Tibial artery (tissue), 4 donors: ENCODE measurements around the gene TMEM97.
"Not testable (repeated sequence)": the region's sequence is repeated elsewhere in the genome, so short reads cannot be mapped to it uniquely, and the experiment has no call there.

Experiments used
- DNase-seq, 2 donors: peaks; one replicate each; pipeline ENCODE4 v3.0.0-alpha.2; 2019
- H3K27ac ChIP-seq, 2 donors: fragments of 200-600 bp; sonication (generic) in 1 of 2; 1 replicate in 1 of 2; 2 replicates in 1 of 2; pipeline ENCODE4 v1.5.1; 2018 to 2019; ENCODE audit warnings: mild to moderate bottlenecking in 1 of 2
- H3K27me3 ChIP-seq, 2 donors: fragments of 200-600 bp; sonication (generic) in 1 of 2; one replicate each; pipeline versions ENCODE4 v1.5.1 to v1.6.0; 2016 to 2019
- H3K36me3 ChIP-seq, 3 donors: fragments of 200-600 bp; sonication (generic) in 2 of 3; one replicate each; pipeline ENCODE4 v1.5.1; 2016 to 2019; ENCODE audit warnings: mild to moderate bottlenecking in 2 of 3
- H3K4me1 ChIP-seq, 4 donors: fragments of 200-600 bp; sonication (generic) in 2 of 4; 1 replicate in 3 of 4; 2 replicates in 1 of 4; pipeline ENCODE4 v1.5.1; 2016 to 2019
- H3K4me3 ChIP-seq, 2 donors: fragments of 200-600 bp; sonication (generic) in 1 of 2; 1 replicate in 1 of 2; 2 replicates in 1 of 2; pipeline ENCODE4 v1.5.1; 2018 to 2019; ENCODE audit warnings: mild to moderate bottlenecking in 2 of 2
- H3K9me3 ChIP-seq, 3 donors: fragments of 200-600 bp; sonication (generic) in 1 of 3; one replicate each; pipeline ENCODE4 v1.5.1; 2016 to 2019
- intact Hi-C: fragments of 100-400 bp; cut with DNase I; formaldehyde crosslinking; loops from one replicate; pipeline ENCODE4 v1.15.0; 2023; ENCODE audit warnings: low total_unique reads
- TF ChIP-seq, protein P1 (sequence below), 2 experiments: fragments of 200-600 bp in 1 of 2; fragments of 450-650 bp in 1 of 2; IDR thresholded peaks; one replicate each; pipeline ENCODE4 v1.5.1; 2017 to 2019; ENCODE audit warnings: antibody characterized with exemption in 2 of 2, mild to moderate bottlenecking in 1 of 2, moderate library complexity in 1 of 2

Gene TMEM97

DNA sequence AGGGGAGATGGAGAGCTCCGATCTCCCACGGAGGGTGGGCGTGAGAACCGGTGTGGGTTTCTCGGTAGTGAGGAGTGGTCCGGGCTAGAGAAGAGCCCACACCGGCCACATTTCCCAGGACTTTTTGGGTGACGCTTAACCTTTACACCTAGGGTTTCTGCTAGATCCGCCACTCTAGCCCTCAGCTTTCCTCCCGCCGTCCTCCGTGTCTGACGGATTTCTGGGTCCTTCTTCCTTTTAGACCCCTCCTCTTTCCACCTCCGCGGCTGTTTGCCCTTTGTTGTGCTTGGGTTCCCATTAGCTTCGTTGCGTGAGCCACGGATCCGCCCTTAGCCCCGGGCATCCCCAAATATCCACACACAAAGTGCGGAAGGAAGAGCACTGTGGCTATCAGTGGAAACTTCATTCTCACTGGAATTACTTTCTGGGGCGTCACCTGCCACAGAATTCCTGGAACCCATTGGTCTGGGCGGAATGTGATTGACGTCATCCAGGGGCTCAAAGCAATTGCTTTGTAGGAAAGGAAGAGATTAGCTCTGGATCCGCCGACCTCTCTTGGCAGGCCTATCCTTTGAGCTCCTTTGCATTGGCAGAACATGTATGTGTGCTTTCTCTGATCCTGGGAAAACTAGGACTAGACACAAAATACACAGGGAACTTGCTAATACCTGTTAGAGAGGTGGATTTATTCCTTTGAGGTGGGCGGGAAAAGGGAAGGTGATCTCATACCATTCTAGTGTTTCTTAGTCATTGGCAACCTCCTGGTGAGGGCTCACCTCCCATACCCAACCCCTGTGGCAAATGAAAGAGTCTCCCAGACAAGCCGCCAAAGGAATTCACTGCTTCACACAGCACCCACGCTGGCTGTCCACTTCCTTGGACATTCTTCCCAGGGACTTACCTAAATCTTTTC, 17.2 kb downstream of the TMEM97 start:
- Histone ChIP-seq H3K4me1 (peaks cover 0 to 48% (median 41%) of the 10 kb centered on the region in 4 donors), H3K36me3 (peaks cover 22 to 33% (median 24%) of the 10 kb centered on the region in 3 donors), H3K4me3 (peak overlapping the region; percentile 68 to 89), H3K9me3 (no peaks in the 10 kb centered on the region), H3K27me3 (no peaks in the 10 kb centered on the region), H3K27ac (peak overlapping the region; percentile 92 to 94)
- TF ChIP-seq, protein P1, sequence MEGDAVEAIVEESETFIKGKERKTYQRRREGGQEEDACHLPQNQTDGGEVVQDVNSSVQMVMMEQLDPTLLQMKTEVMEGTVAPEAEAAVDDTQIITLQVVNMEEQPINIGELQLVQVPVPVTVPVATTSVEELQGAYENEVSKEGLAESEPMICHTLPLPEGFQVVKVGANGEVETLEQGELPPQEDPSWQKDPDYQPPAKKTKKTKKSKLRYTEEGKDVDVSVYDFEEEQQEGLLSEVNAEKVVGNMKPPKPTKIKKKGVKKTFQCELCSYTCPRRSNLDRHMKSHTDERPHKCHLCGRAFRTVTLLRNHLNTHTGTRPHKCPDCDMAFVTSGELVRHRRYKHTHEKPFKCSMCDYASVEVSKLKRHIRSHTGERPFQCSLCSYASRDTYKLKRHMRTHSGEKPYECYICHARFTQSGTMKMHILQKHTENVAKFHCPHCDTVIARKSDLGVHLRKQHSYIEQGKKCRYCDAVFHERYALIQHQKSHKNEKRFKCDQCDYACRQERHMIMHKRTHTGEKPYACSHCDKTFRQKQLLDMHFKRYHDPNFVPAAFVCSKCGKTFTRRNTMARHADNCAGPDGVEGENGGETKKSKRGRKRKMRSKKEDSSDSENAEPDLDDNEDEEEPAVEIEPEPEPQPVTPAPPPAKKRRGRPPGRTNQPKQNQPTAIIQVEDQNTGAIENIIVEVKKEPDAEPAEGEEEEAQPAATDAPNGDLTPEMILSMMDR (IDR thresholded peaks at IDR 0.05) = no peak
- peak in 1 of 2 donors; percentile 34 for DNase-seq
- intact Hi-C loops = loop anchor here (5.0 to 10.0 kb wide), 3 partner anchors 291 to 959 kb away; partner anchors contain the start of genes NLK, NUFIP2 and PHF12

DNA sequence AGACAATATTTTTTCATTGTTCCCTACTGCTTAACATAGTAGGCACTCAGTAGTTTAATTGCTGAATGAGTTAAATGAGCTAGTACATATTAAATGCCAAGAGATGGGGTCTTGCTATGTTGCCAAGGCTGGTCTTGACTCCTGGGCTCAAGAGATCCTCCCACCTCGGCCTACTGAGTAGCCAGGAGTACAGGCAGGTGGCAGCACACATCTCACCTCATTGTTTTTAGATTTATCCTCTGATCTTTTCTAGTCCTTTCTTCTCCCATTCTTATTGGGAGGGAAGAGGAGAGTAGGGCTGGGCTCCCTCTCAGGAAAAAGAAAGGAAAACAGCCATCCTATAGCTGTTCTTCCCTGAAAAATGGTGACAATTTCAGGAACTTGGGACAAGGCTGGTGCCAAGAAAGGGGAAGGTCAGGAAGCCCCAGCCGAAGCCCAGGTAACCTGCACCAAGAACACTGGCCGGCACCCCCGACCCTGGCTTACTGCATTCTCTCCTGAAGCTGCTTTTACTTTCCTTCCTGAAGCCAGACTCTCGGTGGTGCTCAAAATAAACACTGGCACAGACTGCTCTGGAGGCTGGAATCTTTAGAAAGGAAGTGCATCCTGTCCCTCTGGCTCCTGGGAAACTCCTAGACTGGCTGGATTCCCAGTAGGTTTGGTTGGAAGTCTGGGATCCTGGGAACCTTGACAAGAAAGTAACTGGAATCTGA, 19.2 kb downstream of the TMEM97 start:
- Histone ChIP-seq H3K27me3 (no peaks in the 10 kb centered on the region), H3K4me1 (peaks cover 0 to 45% (median 40%) of the 10 kb centered on the region in 4 donors), H3K4me3 (no peak overlapping the region), H3K27ac (peak overlapping the region in 1 of 2 donors; percentile 14), H3K9me3 (no peaks in the 10 kb centered on the region), H3K36me3 (peaks cover 31 to 42% (median 39%) of the 10 kb centered on the region in 3 donors)
- intact Hi-C loops = loop anchor here (5.0 to 10.0 kb wide), 3 partner anchors 293 to 957 kb away; partner anchors contain the start of genes NLK, NUFIP2 and PHF12
- TF ChIP-seq, protein P1 (IDR thresholded peaks at IDR 0.05) = no peak
- no peak for DNase-seq

DNA sequence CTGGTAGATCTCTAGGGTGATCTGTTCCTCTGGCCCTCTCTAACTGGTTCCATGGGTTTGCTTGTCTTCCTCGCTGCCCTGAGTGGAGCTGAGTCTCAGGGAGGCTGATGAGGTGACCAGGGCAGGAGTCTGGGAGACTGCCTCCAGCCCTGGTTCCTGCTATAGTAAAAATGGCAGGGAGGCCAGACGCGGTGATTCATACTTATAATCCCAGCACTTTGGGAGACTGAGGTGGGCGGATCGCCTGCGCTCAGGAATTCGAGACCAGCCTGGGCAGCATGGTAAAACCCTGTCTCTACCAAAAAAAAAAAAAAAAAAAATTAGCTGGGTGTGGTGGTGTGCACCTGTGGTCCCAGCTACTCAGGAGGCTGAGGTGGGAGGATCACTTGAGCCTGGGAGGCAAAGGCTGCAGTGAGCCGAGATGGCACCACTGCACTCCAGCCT, 19.8 kb downstream of the TMEM97 start:
- not testable (repeated sequence) for H3K9me3 ChIP-seq, H3K4me3 ChIP-seq, H3K27ac ChIP-seq, H3K27me3 ChIP-seq, DNase-seq
- intact Hi-C loops = loop anchor here (5.0 to 10.0 kb wide), 3 partner anchors 294 to 956 kb away; partner anchors contain the start of genes NLK, NUFIP2 and PHF12
- H3K36me3 ChIP-seq = peaks cover 31 to 47% (median 43%) of the 10 kb centered on the region in 3 donors
- peaks cover 0 to 41% (median 35%) of the 10 kb centered on the region in 4 donors for H3K4me1 ChIP-seq

DNA sequence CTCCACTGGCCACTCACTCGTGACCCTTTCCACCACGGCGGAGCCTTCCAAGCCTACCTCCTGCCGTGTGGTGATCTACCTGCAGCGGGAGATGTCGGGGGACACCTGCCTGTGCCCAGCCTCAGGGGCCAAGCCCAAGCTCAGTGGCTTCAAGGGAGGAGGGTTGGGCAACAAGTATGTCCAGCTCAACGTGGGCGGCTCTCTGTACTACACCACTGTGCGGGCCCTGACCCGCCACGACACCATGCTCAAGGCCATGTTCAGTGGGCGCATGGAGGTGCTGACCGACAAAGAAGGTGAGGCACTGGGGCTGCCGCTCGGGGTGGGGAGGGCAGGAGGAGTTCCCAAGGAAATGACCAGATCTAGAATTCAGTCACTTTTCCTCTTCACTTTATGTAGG, 20.4 kb downstream of the TMEM97 start:
- intact Hi-C loops = loop anchor here (5.0 to 10.0 kb wide), 3 partner anchors 295 to 955 kb away; partner anchors contain the start of genes NLK, NUFIP2 and PHF12
- no peak for DNase-seq
- TF ChIP-seq, protein P1 (IDR thresholded peaks at IDR 0.05) = no peak
- H3K9me3 ChIP-seq = no peaks in the 10 kb centered on the region
- no peak overlapping the region for H3K27ac ChIP-seq
- H3K27me3 ChIP-seq = no peaks in the 10 kb centered on the region
- H3K36me3 ChIP-seq = peaks cover 31 to 54% (median 50%) of the 10 kb centered on the region in 3 donors
- H3K4me3 ChIP-seq = no peak overlapping the region
- H3K4me1 ChIP-seq = peaks cover 0 to 34% (median 28%) of the 10 kb centered on the region in 4 donors

DNA sequence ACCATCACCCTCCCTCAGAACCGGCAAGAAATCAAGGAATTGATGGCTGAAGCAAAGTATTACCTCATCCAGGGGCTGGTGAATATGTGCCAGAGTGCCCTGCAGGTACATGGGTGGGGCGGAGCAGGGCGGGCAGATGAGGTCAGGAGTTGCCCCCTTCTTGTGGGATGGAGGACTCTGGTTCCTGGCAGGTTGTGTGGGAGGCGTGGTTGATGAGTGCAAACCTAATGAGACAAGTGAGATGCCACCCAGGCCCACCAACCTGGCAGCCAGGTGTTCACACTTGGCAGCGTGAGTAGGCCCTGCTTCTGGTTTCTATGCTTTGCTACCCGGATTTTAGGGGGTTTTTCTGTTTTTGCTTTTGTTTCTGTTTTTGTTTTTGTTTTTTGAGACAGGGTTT, 21.4 kb downstream of the TMEM97 start:
- H3K4me3 ChIP-seq = no peak overlapping the region
- no peak overlapping the region for H3K27ac ChIP-seq
- intact Hi-C loops = no loop called here
- peaks cover 0 to 30% (median 27%) of the 10 kb centered on the region in 4 donors for H3K4me1 ChIP-seq
- no peak for DNase-seq
- no peaks in the 10 kb centered on the region for H3K9me3 ChIP-seq
- H3K36me3 ChIP-seq = peaks cover 31 to 63% (median 58%) of the 10 kb centered on the region in 3 donors
- H3K27me3 ChIP-seq = no peaks in the 10 kb centered on the region
- TF ChIP-seq, protein P1 (IDR thresholded peaks at IDR 0.05) = no peak
